Measurements from ENCODE around the gene SLC26A6.

Gene SLC26A6

DNA sequence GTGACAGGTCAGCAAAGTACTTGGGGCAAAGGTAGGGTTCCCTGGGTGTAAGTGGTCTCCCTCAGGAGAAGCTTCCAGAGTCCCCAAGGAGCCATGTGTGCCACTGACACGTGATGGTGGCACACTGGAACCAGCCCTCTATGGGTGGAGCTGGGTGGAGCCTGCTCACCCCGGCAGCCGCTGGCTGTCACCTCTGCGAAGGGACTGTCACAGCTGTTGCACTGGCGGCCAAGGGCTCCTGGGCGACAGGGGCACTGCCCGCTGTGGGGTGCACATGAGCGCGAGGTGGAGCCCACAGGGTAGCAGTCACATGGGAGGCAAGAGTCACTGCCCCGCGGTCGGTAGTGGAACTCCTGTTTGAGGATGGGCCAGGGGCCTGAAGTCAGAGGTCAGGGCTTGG, 15.5 kb upstream of the SLC26A6 start:
- Histone ChIP-seq H3K36me3 (ENCODE audit: insufficient read depth, low read length) (no peaks in the 10 kb centered on the region), H3K9ac (ENCODE audit: low read depth, low read length) (no peak overlapping the region)

DNA sequence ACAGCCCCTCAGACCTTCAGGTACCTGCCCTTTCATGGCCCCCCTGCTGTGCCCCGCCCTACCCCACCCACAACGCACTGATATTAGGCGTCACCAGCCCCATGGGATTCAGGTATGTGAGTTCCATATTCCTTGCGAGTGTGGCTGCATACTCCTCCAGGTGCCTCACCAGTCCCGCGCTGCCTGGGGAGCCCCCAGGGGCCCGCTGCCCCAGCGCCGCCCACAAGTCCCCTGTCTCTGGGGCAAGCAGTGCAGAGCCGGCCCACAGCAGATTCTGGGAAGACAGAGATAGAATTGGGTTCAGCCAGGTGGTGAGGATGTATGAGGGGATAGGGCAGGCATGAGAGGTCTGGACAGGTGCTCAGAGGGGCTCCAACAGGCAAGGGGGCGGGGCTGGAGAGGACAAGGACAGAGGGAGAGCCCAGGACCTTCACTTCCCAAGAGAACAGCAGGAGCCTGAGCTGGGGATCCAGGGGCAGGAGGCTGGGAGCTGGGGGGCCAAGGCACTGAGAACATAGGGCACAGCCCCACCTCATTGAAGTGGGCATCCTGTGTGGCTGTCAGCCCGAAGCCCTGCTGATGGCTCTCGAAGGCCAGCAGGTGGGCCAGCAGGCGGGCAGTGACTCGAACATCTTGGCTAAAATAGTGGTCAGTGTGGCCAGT, 13.1 kb upstream of the SLC26A6 start:
- Histone ChIP-seq H3K4me1 (ENCODE audit: insufficient read depth, low read length) (no peaks in the 10 kb centered on the region), H3K36me3 (ENCODE audit: insufficient read depth, low read length) (no peaks in the 10 kb centered on the region), H3K9ac (ENCODE audit: low read depth, low read length) (no peak overlapping the region), H3K9me3 (ENCODE audit: control insufficient read depth, insufficient read depth, low read length) (no peaks in the 10 kb centered on the region)

More for the DNA sequence above, 15.5 kb upstream of the SLC26A6 start:
- H3K4me1 ChIP-seq (ENCODE audit: insufficient read depth, low read length): no peaks in the 10 kb centered on the region
- H3K9me3 ChIP-seq (ENCODE audit: control insufficient read depth, insufficient read depth, low read length): no peaks in the 10 kb centered on the region

DNA sequence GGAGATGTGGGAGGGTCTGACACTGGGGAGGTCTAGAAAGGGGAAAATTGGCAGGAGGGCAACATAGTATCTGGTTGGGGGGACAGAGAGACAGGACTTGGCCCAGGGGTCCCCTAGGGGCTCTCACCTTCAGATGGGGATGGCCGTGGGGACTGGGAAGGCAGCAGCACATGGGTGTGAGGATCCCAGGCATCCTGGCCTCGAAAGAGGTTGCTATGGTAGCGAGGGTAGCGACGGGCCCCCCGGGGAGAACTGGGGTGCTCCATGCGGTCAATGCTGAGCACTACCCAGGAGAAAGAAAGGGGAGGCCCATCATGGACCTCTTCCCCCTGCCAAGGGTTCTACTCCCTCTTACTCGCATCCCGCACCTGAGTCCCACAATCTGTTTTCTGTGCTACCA, 12.5 kb upstream of the SLC26A6 start:
- Histone ChIP-seq H3K36me3 (ENCODE audit: insufficient read depth, low read length) (no peaks in the 10 kb centered on the region), H3K9ac (ENCODE audit: low read depth, low read length) (no peak overlapping the region), H3K9me3 (ENCODE audit: control insufficient read depth, insufficient read depth, low read length) (no peaks in the 10 kb centered on the region), H3K4me1 (ENCODE audit: insufficient read depth, low read length) (no peaks in the 10 kb centered on the region)

DNA sequence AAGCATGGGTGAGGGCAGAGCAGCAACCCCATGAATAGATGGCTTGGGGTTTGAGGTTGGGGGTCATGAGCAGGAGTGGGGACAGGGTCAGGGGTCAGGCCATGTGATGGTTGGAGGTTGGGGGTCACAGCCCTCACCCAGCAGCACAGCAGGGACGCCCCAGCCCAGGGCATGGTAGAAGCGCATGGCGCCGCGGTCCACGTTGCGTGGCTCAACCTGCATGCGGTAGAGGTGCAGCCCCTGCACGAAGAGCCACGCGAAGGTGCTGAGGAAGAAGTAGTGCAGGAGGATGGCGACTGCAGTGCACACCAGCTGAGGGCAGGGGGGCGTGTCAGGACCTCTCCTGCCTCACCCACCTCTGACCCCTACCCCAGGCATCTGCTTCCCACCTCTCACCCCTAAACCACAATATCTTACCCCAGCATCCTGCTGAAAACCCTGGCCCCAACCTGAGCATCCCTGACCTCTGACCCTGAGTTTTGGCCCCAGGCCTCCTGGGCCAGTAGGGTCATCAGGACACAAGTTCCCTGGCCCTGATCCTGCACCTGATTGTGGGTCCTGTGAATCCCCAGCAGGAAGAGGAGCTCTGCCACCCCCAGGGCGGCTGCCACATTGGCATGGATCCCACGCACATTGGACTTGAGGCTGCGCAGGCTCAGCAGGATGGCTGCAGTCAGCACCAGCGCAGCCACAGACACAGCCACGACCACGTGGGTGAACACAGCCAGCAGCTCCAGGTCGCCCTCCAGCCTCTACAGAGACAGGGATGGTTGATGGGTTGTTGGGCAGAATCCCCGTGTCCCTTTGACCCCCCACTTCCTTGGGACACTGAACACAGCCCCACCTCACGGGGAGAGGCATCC, 9.9 kb upstream of the SLC26A6 start:
- no peaks in the 10 kb centered on the region for H3K4me1 ChIP-seq (ENCODE audit: insufficient read depth, low read length)
- H3K36me3 ChIP-seq (ENCODE audit: insufficient read depth, low read length): no peaks in the 10 kb centered on the region; the same call in 1 of the 2 replicates
- H3K9me3 ChIP-seq (ENCODE audit: control insufficient read depth, insufficient read depth, low read length): no peaks in the 10 kb centered on the region
- H3K9ac ChIP-seq (ENCODE audit: low read depth, low read length): no peak overlapping the region

DNA sequence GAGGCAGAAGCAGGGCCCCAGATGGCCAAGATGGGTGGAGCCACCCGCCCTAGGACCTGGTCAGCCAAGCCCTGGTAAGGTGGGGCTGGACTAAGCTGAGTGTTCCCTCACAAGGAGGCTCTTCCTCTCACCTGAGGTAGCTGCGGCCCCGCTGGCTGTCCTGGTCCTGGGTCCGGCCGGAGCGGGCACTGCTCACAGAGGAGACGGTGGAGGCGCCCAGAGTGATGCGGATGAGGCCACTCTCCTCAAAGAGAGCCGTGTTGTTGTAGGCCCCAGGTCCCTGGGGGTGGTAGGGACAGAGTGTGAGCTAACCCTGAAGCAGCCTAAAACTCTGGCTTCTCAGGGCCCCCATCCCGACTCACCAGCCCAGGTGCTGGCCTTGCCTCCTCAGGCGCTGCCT, 7.3 kb upstream of the SLC26A6 start:
- Histone ChIP-seq H3K4me1 (ENCODE audit: insufficient read depth, low read length) (no peaks in the 10 kb centered on the region), H3K9me3 (ENCODE audit: control insufficient read depth, insufficient read depth, low read length) (no peaks in the 10 kb centered on the region), H3K36me3 (ENCODE audit: insufficient read depth, low read length) (no peaks in the 10 kb centered on the region; the same call in 1 of the 2 replicates), H3K9ac (ENCODE audit: low read depth, low read length) (no peak overlapping the region)

DNA sequence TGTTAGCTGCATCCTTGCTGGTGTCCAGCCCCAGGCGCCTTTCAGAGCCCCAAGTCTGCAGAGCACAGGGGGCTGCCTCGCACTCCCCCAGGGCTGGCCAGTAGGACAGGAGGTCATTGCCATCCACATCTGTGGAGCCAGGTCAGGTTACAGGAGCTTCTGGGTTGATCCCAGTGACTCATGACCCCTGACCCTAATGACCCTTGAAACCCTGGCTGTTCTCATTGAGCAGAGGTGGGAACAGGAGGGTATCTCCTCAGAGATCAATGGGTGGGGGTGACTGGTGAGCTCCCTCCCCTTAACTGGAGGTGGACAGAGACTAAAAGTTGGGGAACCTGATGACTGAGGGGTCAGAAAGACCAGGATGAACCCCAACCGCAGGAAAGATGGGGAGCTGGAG, 6.1 kb upstream of the SLC26A6 start:
- H3K36me3 ChIP-seq (ENCODE audit: insufficient read depth, low read length): no peaks in the 10 kb centered on the region; the same call in 1 of the 2 replicates
- H3K9ac ChIP-seq (ENCODE audit: low read depth, low read length): no peak overlapping the region

DNA sequence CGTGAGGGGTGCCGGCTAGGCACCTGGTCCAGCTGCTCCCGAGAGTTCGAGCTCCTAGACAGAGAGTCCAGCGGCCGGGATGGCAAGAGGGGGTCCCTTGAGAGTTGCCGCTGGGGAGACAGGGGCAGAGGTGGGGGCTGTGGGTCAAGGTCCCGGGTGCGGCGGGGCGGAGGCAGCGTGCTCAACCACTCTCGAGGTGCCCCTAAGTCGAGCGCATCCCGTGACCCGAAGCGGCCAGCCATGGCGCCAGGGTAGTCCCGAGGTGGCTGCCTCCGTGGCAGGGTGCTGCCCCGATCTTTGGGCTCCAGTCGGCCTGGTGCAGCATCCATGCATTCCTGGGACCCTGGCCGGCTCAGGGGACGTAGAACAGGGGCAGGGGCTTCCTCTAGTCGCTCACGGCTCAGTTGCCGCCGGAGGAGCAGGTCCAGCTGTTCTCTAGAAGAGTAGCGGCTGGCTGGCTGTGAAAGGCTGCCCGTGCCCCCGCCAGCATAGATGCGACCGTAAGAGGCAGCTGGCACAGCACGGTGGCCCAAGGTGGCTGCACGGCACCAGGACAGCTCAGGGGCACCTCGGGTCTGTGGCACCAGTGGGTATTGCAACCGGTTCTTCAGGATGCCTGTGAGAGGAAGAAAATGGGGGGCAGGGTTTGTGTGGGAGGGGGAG, 4.8 kb upstream of the SLC26A6 start:
- H3K9ac ChIP-seq (ENCODE audit: low read depth, low read length): no peak overlapping the region
- no peaks in the 10 kb centered on the region; the same call in 1 of the 2 replicates for H3K36me3 ChIP-seq (ENCODE audit: insufficient read depth, low read length)
- H3K4me1 ChIP-seq (ENCODE audit: insufficient read depth, low read length): peaks cover 9% of the 10 kb centered on the region
- no peaks in the 10 kb centered on the region for H3K9me3 ChIP-seq (ENCODE audit: control insufficient read depth, insufficient read depth, low read length)

More for the DNA sequence above, 6.1 kb upstream of the SLC26A6 start:
- Histone ChIP-seq H3K4me1 (ENCODE audit: insufficient read depth, low read length) (peaks cover 9% of the 10 kb centered on the region), H3K9me3 (ENCODE audit: control insufficient read depth, insufficient read depth, low read length) (no peaks in the 10 kb centered on the region)

DNA sequence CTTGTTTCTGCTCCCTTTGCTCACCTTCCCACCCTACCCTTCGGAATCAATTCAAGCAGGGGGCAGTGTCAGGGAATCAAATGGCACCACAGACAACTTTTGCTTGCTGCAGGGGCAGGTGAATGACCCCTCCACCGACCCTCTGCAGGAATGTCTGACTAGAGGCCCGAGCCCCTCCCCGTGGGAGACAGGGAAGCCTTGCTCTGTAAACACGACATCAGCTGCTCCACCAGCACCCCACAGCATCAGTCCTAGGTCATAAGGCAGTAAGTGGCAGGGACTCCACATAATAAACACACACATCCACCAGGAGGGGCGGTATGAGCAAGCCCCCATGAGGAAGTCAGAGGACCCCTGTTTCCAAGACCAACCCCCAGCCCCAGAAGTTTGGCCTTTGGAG, 2.0 kb upstream of the SLC26A6 start:
- H3K4me1 ChIP-seq (ENCODE audit: insufficient read depth, low read length): peaks cover 17% of the 10 kb centered on the region
- H3K9me3 ChIP-seq (ENCODE audit: control insufficient read depth, insufficient read depth, low read length): no peaks in the 10 kb centered on the region
- peaks cover 5% of the 10 kb centered on the region for H3K36me3 ChIP-seq (ENCODE audit: insufficient read depth, low read length)
- no peak overlapping the region for H3K9ac ChIP-seq (ENCODE audit: low read depth, low read length)

DNA sequence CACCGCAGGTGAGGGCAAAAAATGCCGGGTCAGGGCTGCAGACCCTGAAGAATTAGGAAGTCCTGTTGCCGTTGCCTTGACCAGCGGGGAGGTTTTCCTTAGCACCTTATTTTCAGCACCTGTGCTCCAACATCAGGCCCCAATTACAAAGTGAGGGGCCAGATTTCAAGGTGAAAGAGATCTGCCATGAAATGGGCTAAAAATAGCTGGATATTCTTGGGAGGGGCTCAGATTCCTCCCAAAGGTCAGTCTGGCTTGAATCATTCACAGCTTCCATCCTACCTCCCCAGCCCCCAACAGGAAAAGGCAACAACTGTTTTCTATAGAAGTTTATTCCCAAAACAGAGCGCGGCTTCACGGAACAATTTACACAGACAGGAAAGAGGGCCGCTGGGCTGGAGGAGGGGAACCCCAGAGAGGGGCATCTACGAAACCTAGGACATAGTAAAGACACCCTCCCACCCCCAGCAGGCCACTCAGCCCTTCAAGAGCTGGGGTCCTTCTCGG, 941 bp upstream of the SLC26A6 start:
- peak overlapping the region; percentile 97 for H3K9ac ChIP-seq (ENCODE audit: low read depth, low read length)
- no peaks in the 10 kb centered on the region for H3K9me3 ChIP-seq (ENCODE audit: control insufficient read depth, insufficient read depth, low read length)
- peaks cover 8% of the 10 kb centered on the region for H3K36me3 ChIP-seq (ENCODE audit: insufficient read depth, low read length)
- H3K4me1 ChIP-seq (ENCODE audit: insufficient read depth, low read length): peaks cover 17% of the 10 kb centered on the region

DNA sequence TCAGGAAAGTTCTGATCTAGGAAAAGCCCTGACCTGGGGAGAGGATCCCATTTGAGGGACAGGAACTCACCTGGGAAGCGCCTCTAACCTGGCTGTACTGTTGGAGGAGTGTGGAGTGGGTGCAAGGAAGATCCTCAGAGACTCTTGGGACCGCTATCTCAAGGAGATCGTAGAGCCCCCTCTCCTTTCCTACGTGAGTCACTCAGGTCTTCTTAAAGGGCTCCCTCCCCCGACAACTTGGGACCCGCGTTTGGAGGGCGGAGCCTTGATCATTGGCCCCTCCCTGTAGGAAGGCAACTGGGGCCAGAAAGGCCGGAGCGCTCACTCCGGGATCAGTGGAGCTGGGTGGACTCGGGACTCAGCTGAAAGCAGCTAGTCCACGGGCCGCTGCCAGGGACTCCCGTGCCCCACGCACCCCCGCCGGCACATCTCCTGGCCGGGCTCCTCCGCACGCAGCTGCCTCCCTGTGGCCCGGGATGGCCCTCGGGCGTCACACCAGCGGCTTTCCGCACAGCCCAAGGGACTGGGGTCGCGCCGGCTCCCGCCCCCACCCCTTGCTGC, 520 bp downstream of the SLC26A6 start:
- Histone ChIP-seq H3K9me3 (ENCODE audit: control insufficient read depth, insufficient read depth, low read length) (no peaks in the 10 kb centered on the region), H3K4me1 (ENCODE audit: insufficient read depth, low read length) (peaks cover 17% of the 10 kb centered on the region), H3K36me3 (ENCODE audit: insufficient read depth, low read length) (peaks cover 8% of the 10 kb centered on the region), H3K9ac (ENCODE audit: low read depth, low read length) (peak overlapping the region; percentile 97)

DNA sequence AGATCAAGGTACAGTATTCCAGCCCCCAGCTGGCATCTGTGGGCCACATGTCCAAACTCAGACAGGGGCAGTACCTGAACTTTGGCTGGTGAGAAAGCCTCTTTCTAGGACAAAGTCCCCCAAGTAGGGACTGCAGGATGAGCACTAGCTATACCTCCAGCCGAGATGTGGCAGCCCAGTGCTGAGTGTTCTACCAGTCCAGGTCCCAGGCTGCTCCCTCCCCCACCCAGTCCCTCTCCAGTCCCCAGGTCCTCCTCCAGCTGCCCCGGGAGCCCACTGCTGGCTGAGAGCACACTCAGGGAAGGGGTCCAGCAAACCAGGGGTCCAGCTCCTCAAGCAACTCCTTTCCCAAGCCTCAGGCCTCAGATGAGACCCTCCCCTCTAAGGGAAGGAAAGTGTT, 1.5 kb downstream of the SLC26A6 start:
- Histone ChIP-seq H3K9me3 (ENCODE audit: control insufficient read depth, insufficient read depth, low read length) (no peaks in the 10 kb centered on the region), H3K36me3 (ENCODE audit: insufficient read depth, low read length) (peaks cover 11% of the 10 kb centered on the region), H3K4me1 (ENCODE audit: insufficient read depth, low read length) (peaks cover 17% of the 10 kb centered on the region), H3K9ac (ENCODE audit: low read depth, low read length) (peak overlapping the region; percentile 97; the same call in 1 of the 2 replicates)

DNA sequence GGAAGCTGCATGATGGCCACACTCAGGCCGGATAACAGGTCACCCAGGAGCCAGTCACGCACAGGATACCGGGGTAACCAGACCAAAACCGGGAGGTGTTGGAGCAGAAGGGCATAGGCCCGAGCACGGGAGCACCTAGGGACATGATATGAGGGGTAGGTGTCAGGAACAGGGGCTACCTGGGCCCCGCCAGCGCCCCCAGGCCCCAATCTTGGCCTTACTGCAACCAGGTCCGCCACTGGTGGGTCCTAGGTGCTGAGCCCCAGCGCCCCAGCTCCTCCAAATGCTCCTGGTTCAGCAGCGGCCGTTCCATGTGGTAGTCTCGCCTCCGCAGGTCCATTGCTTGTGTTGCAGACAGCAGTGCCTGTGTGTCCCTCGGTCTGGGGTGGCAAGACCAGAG, 2.0 kb downstream of the SLC26A6 start:
- no peaks in the 10 kb centered on the region for H3K9me3 ChIP-seq (ENCODE audit: control insufficient read depth, insufficient read depth, low read length)
- peaks cover 17% of the 10 kb centered on the region for H3K4me1 ChIP-seq (ENCODE audit: insufficient read depth, low read length)
- peaks cover 11% of the 10 kb centered on the region for H3K36me3 ChIP-seq (ENCODE audit: insufficient read depth, low read length)
- H3K9ac ChIP-seq (ENCODE audit: low read depth, low read length): no peak overlapping the region

DNA sequence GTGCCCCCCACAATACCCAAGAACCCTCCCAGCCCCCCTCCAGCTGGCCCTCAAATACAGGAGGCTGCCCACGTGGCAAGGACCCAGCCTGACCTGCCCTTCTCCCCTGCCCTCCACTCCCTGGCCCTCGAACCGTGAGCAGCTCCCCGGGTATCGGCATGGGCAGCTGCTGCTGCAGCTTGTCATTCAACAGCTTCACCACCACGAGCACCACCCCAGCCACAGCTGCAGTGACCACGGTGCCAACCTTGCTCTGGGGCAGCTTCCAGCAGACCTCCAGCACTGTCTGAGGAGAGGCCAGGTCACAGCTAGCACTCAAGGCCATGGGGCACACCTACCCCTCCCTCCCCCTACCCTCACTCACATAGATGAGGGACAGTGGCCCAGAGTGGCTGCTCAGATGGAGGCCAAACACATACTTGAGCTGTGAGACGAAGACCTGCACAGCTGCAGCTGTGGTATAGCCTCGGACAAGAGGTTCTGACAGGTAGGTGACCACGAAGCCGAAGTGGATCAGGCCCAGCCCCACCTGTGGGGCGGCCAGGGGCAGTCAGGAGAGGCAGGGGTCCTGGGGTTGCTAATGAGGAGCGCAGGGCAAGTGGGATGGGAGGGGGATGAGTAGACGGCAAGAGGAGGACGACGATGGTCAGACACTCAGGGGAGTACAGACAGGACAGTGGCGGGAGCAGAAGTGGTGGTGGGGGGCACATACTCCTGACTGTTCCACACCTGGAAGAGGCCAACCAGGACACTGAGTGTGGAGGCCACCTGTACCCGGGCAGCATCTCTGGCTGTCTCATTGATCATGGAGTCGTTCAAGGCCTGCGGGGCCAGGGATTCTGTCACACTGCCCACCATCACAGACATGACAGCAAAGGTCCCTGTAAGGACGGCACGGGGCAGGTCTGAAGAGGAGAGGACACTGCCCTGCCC, 3.5 kb downstream of the SLC26A6 start:
- Histone ChIP-seq H3K9ac (ENCODE audit: low read depth, low read length) (no peak overlapping the region), H3K4me1 (ENCODE audit: insufficient read depth, low read length) (peaks cover 10% of the 10 kb centered on the region), H3K36me3 (ENCODE audit: insufficient read depth, low read length) (peaks cover 11% of the 10 kb centered on the region), H3K9me3 (ENCODE audit: control insufficient read depth, insufficient read depth, low read length) (no peaks in the 10 kb centered on the region)

Data from ES-I3 (cell line).